Ammon's horn (tissue), 1 donor: ENCODE data around the gene SYPL1.

ENCODE experiments used
- DNase-seq: peaks from one replicate; pipeline ENCODE4 v3.0.0-alpha.2; 2016; ENCODE audit warnings: low spot score

SYPL1 gene

DNA sequence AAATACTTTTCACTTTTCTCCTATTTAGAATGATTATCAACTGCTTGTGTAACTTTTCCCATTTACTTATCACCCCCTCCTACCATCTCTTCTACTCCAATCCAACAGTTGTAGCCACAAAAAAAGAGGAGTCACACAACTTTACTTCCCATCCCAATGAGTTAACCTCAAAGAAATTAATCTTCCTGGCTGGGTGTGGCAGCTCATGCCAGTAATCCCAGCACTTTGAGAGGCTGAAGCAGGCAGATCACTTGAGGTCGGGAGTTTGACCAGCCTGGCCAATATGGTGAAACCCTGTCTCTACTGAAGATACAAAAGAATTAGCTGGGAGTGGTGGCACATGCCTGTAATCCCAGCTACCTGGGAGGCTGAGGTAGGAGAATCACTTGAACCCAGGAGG is 19.9 kb downstream of the SYPL1 start:
- DNase-seq, result no peak

DNA sequence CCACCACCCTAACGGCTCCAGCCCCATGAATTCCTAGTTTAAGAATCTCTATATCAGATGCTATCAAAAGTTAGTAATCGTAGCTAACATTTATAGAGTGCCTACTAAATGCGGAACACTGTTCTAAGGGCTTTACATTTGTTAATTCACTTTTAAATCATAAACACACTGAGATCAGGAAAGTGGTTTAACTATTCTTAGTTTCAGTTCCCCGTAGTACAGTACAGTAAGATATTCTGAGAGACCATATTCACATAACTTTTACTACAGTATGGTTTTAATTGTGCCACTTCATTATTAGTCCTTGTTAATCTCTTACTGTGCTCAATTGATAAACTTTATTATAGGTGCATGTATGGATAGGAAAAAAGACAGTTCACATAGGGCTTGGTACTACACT is 22.5 kb downstream of the SYPL1 start:
- DNase-seq, result no peak

DNA sequence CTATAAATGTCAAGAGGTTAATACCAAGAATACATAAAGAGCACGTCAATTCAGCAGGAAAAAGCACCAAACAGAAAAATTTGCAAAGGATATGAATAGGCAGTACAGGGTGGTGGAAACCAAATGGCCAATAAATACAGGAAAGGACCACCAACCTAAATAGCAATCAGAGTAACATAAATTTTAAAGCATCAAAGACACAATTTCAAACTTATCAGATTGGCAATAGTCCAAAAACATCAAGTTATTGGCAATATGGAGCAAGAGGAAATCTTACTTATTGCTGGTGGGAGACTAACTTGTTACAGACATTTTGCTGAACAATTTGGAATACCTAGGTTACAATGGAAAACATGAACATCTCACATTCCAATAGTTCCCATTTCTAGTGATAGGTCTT is 24.1 kb downstream of the SYPL1 start:
- no peak for DNase-seq

DNA sequence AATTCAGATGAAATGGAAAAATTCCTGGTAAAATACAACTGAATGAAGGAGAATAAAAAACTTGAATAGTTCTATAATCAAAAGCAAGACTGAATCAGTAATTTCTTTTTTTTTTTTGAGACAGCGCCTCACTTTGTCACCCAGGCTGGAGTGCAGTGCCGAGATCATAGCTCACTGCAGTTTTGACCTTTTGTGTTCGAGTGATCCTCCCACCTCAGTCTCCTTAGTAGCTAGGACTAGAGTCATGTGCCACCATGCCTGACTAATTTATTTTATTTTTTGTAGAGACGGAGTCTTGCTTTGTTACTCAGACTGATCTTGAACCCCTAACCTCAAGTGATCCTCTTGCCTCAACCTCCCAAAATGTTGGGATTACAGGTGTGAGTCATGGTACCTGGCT is 26.1 kb downstream of the SYPL1 start:
- DNase-seq, result no peak

DNA sequence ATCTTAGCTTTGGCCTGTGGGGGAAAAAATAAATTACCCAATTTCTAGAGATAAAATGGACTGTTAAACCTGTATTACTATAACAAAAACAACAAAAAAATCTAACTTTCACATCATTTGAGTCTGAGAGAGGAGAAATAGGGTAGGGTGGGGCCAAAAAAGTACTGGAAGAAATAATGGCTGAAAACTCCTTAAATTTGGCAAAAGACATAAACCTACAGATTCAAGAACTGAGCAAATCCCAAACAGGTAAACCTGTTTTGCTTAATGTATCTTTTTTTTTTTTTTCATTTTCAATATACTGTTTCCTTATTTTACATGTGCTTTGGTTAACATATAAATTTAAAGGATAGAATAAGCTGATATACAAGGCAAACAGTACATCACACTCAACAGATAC is 27.1 kb downstream of the SYPL1 start:
- DNase-seq, result no peak

DNA sequence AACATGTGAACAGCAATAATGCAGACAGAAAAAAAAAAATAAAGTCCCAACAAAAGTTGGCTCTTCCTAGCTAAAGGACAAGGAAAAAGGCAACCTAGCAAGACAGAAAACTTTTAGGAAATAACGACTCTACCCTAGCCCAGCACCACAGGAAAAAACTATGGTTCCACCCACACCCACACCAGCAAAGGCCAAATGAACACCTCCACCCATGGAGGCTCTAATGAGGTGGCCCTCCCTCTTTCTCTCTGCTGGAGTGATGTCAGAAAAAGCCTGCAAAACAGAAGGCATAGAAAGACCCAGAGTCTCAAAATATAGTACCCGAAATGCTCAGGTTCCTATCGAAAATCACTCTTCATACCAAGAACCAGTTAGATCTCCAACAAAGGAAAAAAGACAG is 28.4 kb downstream of the SYPL1 start:
- no peak for DNase-seq

DNA sequence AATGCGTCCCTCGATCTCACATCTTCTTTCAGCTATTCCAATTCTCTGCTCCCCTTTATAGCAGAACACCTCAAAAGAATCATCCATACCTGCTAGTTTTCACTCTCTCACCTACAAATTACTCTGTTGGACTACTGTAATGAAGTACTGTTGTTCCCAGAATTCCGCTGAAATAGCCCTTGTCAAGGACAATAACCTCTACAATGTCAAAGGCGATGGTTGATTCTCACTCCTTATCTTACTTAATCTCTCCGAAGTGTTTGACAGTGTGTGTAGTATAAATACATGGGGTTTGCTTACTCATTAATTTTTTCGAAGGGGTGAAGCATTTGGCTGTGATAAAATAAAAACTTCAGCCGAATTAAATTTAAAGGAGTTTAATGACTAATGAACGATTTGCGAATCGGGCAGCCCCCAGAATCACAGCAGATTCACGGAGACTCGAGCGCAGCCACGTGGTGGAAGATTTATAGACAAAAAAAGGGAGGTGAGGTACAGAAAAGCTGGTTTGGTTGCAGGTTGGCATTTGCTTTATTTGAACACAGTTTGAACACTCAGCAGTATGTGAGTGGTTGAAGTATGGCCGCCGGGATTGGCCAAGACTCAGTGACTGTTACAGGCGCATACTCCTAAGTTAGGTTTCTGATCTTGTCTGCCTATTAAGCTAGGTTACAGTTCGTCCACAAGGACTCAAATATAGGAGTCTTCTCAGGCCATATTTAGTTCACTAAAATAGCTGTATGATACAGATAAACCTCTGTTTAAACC is 29.8 kb downstream of the SYPL1 start:
- no peak for DNase-seq

DNA sequence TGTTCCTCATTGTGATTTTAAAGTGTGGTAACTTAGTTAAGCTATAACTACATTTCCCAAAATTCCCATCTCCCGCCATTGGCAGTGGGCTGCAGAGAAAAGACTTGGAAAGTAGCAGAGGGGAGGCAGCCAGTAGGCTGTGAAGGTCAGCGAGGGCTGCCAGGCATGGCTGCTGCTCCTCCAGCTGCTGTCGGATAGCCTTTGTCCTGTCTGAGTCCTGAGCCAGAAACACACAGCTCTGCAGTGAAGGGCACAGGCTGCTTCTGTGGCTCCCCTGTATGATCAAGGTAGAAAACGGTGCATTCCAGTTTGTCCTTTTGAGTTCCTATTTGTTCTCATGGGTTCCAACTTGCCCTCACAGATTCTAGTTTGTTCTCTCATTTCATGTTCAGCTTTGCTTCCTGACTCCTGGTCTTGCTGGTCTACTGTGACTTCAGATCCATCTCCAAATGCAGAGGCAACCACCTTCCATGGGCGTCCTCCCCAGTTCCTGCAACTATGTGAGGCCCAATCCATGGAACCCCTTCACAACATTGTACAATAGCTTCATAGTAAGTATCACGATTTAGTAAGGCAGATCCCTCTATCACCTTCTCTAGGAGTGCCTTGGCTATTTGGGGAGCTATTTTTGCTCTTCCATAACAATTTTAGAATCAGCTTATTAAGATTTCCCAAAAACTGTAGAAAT is 31.7 kb downstream of the SYPL1 start:
- no peak for DNase-seq

DNA sequence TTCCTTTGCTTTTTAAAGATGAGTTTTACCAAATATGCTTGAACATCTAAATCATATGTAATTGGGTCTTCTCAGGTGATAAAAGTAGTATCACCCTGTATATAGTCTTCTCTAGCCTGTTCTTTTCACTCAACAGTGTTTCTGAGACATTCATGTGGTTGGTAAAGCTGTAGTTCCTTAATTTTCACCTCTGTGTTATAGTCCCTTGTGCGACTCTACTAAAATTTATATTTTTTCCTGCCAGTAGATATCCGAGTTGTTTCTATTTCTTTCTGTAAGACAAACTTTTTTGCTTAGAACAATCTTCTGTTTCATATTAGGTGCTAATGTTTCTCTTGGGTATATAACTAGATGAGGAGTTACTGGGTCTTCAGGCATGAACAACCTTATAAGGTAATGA is 35.6 kb downstream of the SYPL1 start:
- no peak for DNase-seq

DNA sequence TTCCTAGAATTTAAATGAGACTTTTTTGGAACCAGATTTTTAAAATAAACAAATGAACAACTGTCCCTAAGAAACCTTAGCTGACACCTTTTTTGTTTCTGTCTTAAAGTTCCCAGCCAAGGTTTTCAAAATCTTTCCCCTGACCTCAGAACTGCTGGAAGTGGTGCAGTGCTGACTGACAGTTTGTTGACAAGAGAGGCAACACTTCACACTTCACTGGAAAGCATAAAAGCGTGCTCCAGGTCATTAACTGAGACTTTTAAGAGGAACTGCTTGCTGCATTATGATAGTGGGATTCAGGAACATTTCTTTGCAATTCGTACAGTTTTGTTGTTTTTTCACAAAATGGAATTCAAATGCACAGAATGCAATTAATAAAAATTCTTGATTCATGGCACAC is 36.2 kb downstream of the SYPL1 start:
- DNase-seq, result no peak

DNA sequence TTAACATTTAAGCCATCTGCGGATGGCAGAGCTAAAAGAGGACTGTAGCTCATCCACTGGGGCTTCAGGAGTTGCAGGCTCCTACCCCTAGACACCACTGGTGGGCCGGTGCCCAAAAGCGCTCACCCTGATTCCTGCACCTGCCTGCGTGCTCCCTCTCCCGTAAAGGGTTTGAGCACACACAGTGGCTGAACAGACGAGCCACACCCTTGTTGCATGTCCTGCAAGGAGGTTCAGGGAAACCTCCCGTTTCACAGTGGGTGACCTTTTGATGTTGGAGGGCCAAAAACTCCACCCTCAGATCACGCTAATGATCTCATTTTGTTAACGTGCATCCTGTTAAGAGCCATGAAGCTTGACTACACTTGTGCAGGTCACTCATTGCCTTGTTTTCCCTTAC is 37.9 kb downstream of the SYPL1 start:
- DNase-seq, result no peak

DNA sequence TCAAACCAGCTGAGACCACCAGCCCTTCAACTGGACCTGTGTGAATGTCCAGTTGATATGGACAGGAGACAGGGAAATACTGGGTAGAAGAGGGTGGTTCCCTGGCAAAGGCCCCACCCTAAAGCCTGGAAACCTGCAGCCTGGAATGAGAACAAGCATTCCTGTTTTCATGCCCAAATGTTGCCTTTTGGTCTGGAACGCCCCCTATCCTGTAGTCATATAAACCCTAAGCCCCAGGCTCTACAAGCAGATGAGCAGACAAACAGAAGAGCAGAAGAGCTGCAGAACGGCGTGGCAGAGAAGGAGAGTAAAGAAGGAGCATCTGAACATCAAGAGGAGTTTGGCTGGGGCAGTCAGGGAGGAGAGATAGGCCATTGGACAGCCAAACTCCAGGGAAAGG is 38.4 kb downstream of the SYPL1 start:
- DNase-seq, result no peak

DNA sequence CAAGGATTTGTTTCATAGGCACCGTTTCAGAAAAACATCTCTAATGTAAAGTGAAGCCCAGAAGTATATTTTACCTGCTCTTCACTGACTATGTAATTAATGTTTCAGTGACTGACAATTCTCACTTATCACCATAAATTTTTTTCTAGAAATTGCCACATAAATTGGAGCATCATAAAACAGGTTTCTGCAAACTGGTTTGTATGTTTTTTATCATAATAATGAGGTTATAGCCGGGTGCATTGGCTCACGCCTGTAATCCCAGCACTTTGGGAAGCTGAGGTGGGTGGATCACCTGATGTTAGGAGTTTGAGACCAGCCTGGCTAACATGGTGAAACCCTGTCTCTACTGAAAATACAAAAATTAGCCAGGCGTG is 39.4 kb downstream of the SYPL1 start:
- DNase-seq, result no peak

DNA sequence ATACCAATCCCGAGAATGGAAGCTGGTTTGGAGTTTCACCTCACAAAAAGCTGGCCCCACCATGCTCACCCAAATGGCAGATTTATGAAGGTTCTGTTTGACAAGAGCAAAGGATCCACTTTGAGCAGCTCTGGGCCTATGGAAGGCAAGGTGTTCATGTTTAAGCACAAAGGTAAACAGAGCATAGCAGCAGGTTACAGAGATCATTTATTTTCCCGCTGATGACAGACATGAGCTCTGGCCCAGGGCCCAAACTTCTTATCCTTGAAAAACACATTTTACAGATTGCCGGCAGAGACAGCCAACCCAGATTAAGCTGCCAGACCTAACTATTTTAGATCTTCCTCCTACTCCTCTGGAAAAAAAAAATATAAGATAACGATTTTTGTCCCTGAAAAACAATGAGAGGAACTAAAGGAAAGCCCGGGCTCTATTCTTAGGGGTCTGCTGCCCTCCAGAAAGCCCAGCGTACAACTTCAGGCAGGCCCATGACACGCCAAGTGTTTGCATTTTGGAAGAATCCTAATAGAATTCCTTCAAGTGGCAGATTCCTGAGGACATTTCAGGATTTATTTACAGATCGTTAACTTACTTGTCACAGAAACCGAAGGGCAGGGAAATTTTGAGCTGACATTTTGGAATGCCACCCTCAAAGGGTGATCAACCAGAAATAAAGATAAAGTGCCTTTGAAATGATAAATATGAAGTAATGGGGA is 40.0 kb downstream of the SYPL1 start:
- no peak for DNase-seq

DNA sequence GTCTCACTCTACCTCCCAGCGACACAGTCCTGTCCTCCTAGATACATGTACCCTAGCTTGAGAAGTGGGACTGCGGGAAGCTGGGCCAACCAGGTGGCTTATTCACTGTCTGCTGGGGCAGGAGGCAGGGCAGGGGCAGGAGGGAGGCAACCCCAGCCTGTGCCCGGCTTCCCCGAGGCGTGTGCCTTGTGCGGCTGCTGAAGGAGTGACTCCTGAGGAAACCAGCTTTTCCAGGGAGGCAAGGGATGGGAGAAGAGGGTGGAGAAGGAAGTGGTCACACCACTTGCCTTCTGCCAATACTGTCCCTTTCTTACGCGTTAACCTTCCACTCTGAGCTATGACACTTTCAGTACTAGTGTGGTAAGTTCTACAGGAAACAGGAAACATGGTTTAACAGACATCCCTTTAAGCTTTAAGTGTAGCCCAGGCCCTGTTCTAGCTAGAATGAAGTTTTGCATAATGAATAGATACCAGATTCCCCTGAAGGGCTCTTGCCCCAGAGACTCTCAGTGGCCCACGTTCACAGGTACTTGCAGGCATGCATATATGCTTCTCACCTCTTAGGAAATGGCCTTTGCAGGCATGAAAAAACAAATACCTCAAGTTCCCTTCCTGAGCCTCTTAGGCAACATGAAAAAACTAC is 40.6 kb downstream of the SYPL1 start:
- no peak for DNase-seq

DNA sequence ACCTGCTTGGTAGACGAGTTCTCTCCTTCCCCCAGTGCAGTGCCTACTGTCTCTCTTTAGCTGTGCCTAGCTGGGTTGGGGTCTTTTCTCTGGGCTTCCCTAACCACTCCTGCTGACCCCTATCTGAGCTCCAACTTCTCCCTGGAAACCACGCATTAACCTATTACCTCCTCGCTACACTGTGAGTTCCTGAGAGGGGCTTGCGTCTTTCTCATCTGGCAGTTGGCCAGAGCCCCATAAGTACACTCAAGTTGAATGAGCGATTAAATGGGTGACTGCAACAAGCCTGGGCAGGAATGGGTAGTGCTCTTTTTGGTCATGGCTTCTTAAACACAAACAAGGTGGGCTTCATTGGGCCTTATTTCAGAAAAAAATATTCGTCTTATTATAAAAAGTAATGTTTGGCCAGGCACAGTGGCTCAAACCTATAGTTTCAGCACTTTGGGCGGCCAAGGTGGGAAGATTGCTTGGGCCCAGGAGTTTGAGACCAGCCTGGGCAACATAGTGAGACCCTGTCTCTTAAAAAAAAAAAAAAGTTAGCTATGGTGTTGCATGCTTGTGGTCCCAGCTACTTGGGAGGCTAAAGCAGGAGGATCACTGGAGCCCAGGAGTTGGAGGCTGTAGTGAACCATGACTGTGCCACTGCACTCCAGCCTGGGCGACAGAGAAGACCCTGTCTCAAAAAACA is 41.4 kb downstream of the SYPL1 start:
- no peak for DNase-seq

DNA sequence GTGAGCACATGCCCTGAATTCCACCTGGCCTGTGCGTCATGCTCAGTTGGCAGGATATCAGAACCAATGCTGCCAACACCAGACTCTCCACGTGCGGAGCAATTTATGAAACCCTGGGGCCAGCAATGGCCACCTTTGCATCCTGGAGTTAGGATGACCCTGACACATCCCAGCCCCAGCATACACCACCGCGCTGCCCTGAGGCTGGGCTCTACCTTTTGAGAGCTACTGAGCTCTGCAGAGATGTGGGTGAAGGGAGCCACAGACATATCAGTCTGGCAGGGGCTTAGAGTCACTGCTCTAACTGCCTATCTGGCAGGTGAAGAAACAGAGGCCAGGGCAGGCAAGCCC is 41.9 kb downstream of the SYPL1 start:
- no peak for DNase-seq

DNA sequence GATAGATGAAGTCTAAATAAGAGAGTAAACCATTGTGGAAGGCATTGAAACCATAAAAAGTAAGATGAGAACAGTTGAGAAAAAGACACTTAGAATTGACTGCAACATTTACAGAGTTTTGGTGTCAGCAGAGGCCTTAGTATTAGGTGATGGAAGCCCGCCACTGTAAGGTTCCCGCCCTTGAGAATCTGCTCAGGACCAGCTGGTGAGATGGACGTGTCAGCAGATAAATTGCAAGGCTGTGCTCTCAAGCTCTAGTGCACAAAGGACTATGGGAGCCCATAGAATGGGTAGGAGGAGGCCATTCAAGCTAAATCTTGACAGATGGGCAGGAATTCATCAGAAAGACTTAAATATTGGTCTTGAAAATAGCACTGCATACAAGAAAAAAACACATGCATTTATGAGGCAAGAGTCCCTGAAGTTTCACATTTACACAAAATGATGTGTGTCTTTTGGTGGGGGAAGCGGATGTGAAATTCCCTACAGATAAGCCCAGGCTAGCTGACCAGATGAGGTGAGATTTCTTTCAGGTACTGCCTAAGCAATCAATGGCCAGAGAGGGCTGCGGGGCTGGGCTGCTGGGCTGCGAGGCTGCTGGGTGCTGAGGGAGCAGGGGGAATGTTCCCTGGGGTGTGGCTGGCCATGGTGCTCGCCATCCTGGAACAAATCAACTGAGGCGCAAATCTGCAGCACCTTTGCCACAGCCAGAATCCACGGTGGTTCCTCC is 42.5 kb downstream of the SYPL1 start:
- no peak for DNase-seq

DNA sequence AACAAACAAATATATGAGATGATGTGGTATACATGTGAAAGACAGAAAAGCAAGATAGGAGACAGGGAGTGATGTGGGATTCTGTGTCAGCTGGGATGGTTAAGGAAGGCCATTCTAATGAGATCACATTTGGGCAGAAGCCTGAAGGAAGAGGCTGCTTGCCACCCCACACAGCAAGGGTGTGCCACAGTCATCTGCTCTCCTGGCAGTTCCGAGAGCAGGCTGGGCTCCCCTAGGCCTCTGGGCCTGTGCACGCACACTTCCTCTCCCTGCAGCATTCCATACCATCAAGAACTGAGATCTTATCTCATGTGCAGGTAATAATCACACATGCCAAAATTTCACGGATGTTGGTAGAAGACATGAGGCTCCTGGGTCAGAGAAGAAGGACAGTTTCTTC is 43.1 kb downstream of the SYPL1 start:
- no peak for DNase-seq

DNA sequence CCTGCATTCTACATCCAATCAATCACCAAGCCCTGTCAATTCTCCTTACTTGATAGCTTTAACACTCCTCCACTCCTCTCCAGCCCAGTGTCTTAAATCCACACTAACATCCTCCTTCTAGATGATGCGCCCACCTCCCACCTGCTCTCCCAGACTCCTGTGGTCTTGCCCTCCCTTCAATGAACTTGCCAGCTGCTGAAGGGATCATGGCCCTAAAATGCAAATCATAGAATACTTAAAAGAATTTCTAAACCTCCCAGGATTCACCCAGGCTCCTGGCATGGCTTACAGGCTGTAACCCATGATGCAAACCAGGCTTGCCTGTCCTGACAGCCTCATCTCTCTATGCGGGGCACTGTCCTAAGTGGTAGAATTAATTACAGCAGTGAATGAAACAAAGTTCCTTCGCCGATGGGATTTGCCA is 43.6 kb downstream of the SYPL1 start:
- no peak for DNase-seq

DNA sequence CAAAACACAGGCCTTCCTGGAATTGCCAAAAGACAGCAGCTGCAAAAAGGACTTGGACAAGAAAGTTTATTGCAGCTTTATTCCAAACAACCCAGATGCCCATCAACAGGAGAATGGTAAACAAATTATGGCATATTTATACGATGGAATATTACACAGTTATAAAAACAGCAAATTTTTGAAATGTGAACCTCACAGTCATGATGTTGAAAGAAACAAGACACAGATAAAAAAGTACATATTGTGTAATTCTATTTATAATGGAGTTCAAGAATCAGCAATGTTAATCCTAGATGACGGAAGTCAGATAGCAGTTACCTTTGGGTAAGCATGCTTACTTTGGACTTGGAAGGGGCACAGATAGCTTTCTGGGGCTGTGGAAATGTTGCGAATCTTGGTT is 44.4 kb downstream of the SYPL1 start:
- no peak for DNase-seq
